Prostate gland (tissue), 2 donors: Measurements from ENCODE around the gene MTFP1. TPM values are rescaled to one million over a fixed set of nuclear protein-coding genes. Genes with fewer than 3 reads are reported as not detected.
"Not testable (repeated sequence)": the region's sequence is repeated elsewhere in the genome, so short reads cannot be mapped to it uniquely, and the experiment has no call there.

Source experiments
- DNase-seq: peaks from one replicate; pipeline ENCODE4 v3.0.0-alpha.2; 2019; ENCODE audit warnings: low spot score
- H3K27ac ChIP-seq, 2 donors: fragments of 200-600 bp; sonication (generic); 2 replicates each; pipeline ENCODE4 v1.5.1; 2017 to 2019
- H3K27me3 ChIP-seq: fragments of 200-600 bp; sonication (generic); replicated peaks from 2 replicates; pipeline ENCODE4 v1.5.1; 2019; ENCODE audit not compliant: insufficient read depth
- H3K36me3 ChIP-seq, 2 donors: fragments of 200-600 bp; sonication (generic); 1 replicate in 1 of 2; 2 replicates in 1 of 2; pipeline versions ENCODE4 v1.5.1 to v1.8.1; 2017 to 2019
- H3K4me1 ChIP-seq: fragments of 200-600 bp; sonication (generic); replicated peaks from 2 replicates; pipeline ENCODE4 v1.5.1; 2019
- H3K4me3 ChIP-seq, 2 donors: fragments of 200-600 bp; sonication (generic); 2 replicates each; pipeline ENCODE4 v1.5.1; 2017 to 2019
- H3K9me3 ChIP-seq: fragments of 200-600 bp; sonication (generic); 2 replicates; pipeline ENCODE4 v1.5.1; 2017
- CTCF ChIP-seq, 4 experiments: fragments of 200-600 bp in 2 of 4; fragments of 450-650 bp in 2 of 4; sonication (generic) in 2 of 4; IDR thresholded peaks; 1 replicate in 3 of 4; 2 replicates in 1 of 4; pipeline ENCODE4 v1.5.1; 2016 to 2019; ENCODE audit warnings: antibody characterized with exemption in 4 of 4, mild to moderate bottlenecking in 2 of 4, moderate library complexity in 2 of 4
- POLR2A ChIP-seq: fragments of 450-650 bp; IDR thresholded peaks from one replicate; pipeline ENCODE4 v1.6.1; 2016; ENCODE audit warnings: antibody characterized with exemption, mild to moderate bottlenecking
- POLR2AphosphoS5 ChIP-seq: sonication (generic); formaldehyde crosslinking; IDR thresholded peaks from one replicate; pipeline ENCODE4 v1.6.1; 2017; ENCODE audit warnings: antibody characterized with exemption
- WGBS: methylation state at CpG from one replicate; pipeline ENCODE4 v1.1.5; 2018; 5-methylcytosine and 5-hydroxymethylcytosine counted together
- intact Hi-C: fragments of 100-400 bp; cut with DNase I; formaldehyde crosslinking; loops from one replicate; pipeline ENCODE4 v1.14.2; 2022
- total RNA-seq, 2 donors: library from RNA; depleted of rRNA; stranded (reverse); fragments of >200 nt; gene quantifications; one replicate each; pipeline ENCODE4 v1.1.0, GENCODE V29; 2016

The MTFP1 gene
- total RNA-seq, 2 donors from 2014 or later: 14.1 to 28.1 TPM

- 70% methylated on average over 5 of the region's 5 CpGs for WGBS
Observed at GRCh38 chr22:30402028-30402765, 23.4 kb upstream of the MTFP1 start.

GRCh38 chr22:30402766-30403104, 22.8 kb upstream of the MTFP1 start:
- peak overlapping the region in 1 of 2 donors; percentile 61 for H3K27ac ChIP-seq

More at GRCh38 chr22:30402028-30402765, 23.4 kb upstream of the MTFP1 start:
- intact Hi-C loops: no loop called here
- Histone ChIP-seq H3K9me3 (no peaks in the 10 kb centered on the region), H3K36me3 (no peaks in the 10 kb centered on the region), H3K4me3 (no peak overlapping the region), H3K4me1 (peaks cover 6% of the 10 kb centered on the region), H3K27ac (peak overlapping the region in 1 of 2 donors; percentile 61), H3K27me3 (no peaks in the 10 kb centered on the region)
- TF ChIP-seq POLR2AphosphoS5 (no peak), CTCF (IDR thresholded peaks at IDR 0.05) (no peak), POLR2A (no peak)
- DNase-seq: no peak

GRCh38 chr22:30404307-30404706, 21.3 kb upstream of the MTFP1 start:
- intact Hi-C loops: no loop called here
- no peak overlapping the region for H3K27ac ChIP-seq
- WGBS: 72% methylated on average over 6 of the region's 6 CpGs
- no peaks in the 10 kb centered on the region for H3K9me3 ChIP-seq
- H3K27me3 ChIP-seq: no peaks in the 10 kb centered on the region
- H3K4me3 ChIP-seq: no peak overlapping the region
- no peaks in the 10 kb centered on the region for H3K4me1 ChIP-seq
- TF ChIP-seq POLR2A (no peak), CTCF (IDR thresholded peaks at IDR 0.05) (no peak), POLR2AphosphoS5 (no peak)
- DNase-seq: no peak
- peaks cover 0 to 2% of the 10 kb centered on the region in 2 donors for H3K36me3 ChIP-seq

More at GRCh38 chr22:30402766-30403104, 22.8 kb upstream of the MTFP1 start:
- H3K9me3 ChIP-seq, H3K4me1 ChIP-seq, intact Hi-C loops, H3K27me3 ChIP-seq, H3K4me3 ChIP-seq, DNase-seq, H3K36me3 ChIP-seq: not testable (repeated sequence)
- WGBS: 95% methylated on average over 5 of the region's 5 CpGs

- H3K27ac ChIP-seq: no peak overlapping the region
Observed at GRCh38 chr22:30405731-30406130, 19.8 kb upstream of the MTFP1 start.

GRCh38 chr22:30406400-30406799, 19.2 kb upstream of the MTFP1 start:
- no peak for TF ChIP-seq POLR2AphosphoS5
- no peak for TF ChIP-seq POLR2A
- no peak for TF ChIP-seq CTCF (IDR thresholded peaks at IDR 0.05)
- Histone ChIP-seq H3K4me1 (no peaks in the 10 kb centered on the region), H3K27ac (no peak overlapping the region), H3K27me3 (no peaks in the 10 kb centered on the region), H3K9me3 (no peaks in the 10 kb centered on the region), H3K36me3 (peaks cover 0 to 6% of the 10 kb centered on the region in 2 donors), H3K4me3 (no peak overlapping the region)
- DNase-seq: no peak
- WGBS: 87% methylated on average over 6 of the region's 6 CpGs
- intact Hi-C loops: no loop called here

More at GRCh38 chr22:30405731-30406130, 19.8 kb upstream of the MTFP1 start:
- no peak overlapping the region for H3K4me3 ChIP-seq
- no peaks in the 10 kb centered on the region for H3K9me3 ChIP-seq
- 62% methylated on average over 4 of the region's 4 CpGs for WGBS
- no peaks in the 10 kb centered on the region for H3K4me1 ChIP-seq
- no peaks in the 10 kb centered on the region for H3K27me3 ChIP-seq
- intact Hi-C loops: no loop called here
- no peak for DNase-seq
- TF ChIP-seq CTCF (IDR thresholded peaks at IDR 0.05): no peak
- no peak for TF ChIP-seq POLR2A
- no peak for TF ChIP-seq POLR2AphosphoS5
- H3K36me3 ChIP-seq: peaks cover 0 to 6% of the 10 kb centered on the region in 2 donors
